ENCODE measurements around the gene DTHD1.

- TF ChIP-seq EZH2 (IDR thresholded peaks at IDR 0.05; ENCODE audit: insufficient read depth, poor library complexity, severe bottlenecking) (no peak), EZH2phosphoT487 (IDR thresholded peaks at IDR 0.05; ENCODE audit: insufficient read depth, low read depth) (no peak)
These were observed 111.5 kb downstream of the DTHD1 start for GRCh38 chr4:36392916-36393315.
